K562 (cell line): ENCODE data around the gene TTC13. TPM values are rescaled to one million over a fixed set of nuclear protein-coding genes. Genes with fewer than 3 reads are reported as not detected.
A peak's percentile ranks its signal among the peaks of the same experiment; 100 is the strongest.

Experiments
- ATAC-seq: fragments of 200-7000 bp; cut with Tn5 transposase; 3 replicates; pipeline ENCODE4 v1.9.1; 2020; ENCODE audit warnings: moderate library complexity
- BruUV-seq: library from RNA; stranded (reverse); fragments of 400-500 nt; replicated peaks from 2 replicates; lab custom pipeline; 2021; lab: Mats Ljungman, UMichigan
- CTCF ChIA-PET: fragments of 300-600 bp; formaldehyde crosslinking; extraction: SDS; loops from one replicate; lab custom pipeline; 2021; ENCODE audit warnings: low intra/inter-chr PET ratio; lab: Yijun Ruan, JAX
- POLR2A ChIA-PET: fragments of 300-600, 350-650 bp; sonication (Branson Sonifier 250); formaldehyde crosslinking; extraction: SDS; loops from one replicate; lab custom pipeline; 2021; ENCODE audit warnings: antibody characterized with exemption, inconsistent platforms; lab: Yijun Ruan, JAX
- DNase-seq, 4 experiments: peaks; one replicate each; pipeline versions ENCODE4 v3.0.0 to v3.0.0-alpha.2; 2011 to 2018; ENCODE audit warnings: low spot score in 3 of 4, mixed read lengths in 3 of 4; ENCODE audit errors: extremely low read depth in 1 of 4
- FAIRE-seq: peaks from 2 replicates; lab custom pipeline; 2011; peaks lifted over from hg19 to GRCh38; lab: Jason Lieb, UNC
- H2AFZ ChIP-seq: 2 replicates; pipeline ENCODE4 v1.6.0; 2011; ENCODE audit warnings: low read depth, low read length, control low read depth, inconsistent platforms
- H3K27ac ChIP-seq: fragments of 200-600 bp; 3 replicates; pipeline ENCODE4 v1.8.0; 2011; ENCODE audit warnings: low read depth, mild to moderate bottlenecking, control low read depth, inconsistent platforms, low read length, moderate library complexity, mixed read lengths; ENCODE audit errors: extremely low read depth
- H3K27me3 ChIP-seq, 2 experiments: fragments of 300-600 bp in 1 of 2; 2 replicates in 1 of 2; 3 replicates in 1 of 2; pipeline versions ENCODE4 v1.6.0 to v1.8.0; 2011; ENCODE audit warnings: inconsistent platforms in 2 of 2, low read length in 2 of 2, mild to moderate bottlenecking in 1 of 2, mixed read lengths in 1 of 2, moderate library complexity in 1 of 2; ENCODE audit not compliant: control insufficient read depth in 2 of 2, insufficient read depth in 2 of 2
- H3K36me3 ChIP-seq: fragments of 300-600 bp; 3 replicates; pipeline ENCODE4 v1.8.0; 2011; ENCODE audit warnings: mild to moderate bottlenecking, low read length, inconsistent platforms; ENCODE audit not compliant: control insufficient read depth, insufficient read depth
- H3K4me1 ChIP-seq, 2 experiments: fragments of 200-600 bp in 1 of 2; replicated peaks in 1 of 2; 2 replicates in 1 of 2; 3 replicates in 1 of 2; pipeline versions ENCODE4 v1.5.1 to v1.8.0; 2011; ENCODE audit warnings: inconsistent platforms in 2 of 2, low read length in 2 of 2, mild to moderate bottlenecking in 1 of 2, mixed read lengths in 1 of 2, moderate library complexity in 1 of 2; ENCODE audit not compliant: control insufficient read depth in 2 of 2, insufficient read depth in 2 of 2
- H3K4me2 ChIP-seq: 2 replicates; pipeline ENCODE4 v1.6.1; 2011; ENCODE audit warnings: low read length, control low read depth, inconsistent platforms, mixed read lengths; ENCODE audit not compliant: insufficient read depth
- H3K4me3 ChIP-seq: fragments of 200-600 bp; sonication (generic), shearing (Covaris generic); 2 replicates; pipeline ENCODE4 v1.5.1; 2016; ENCODE audit warnings: control low read depth, inconsistent platforms
- H3K79me2 ChIP-seq: fragments of 200-600 bp; 3 replicates; pipeline ENCODE4 v1.8.0; 2011; ENCODE audit warnings: low read length, inconsistent platforms; ENCODE audit not compliant: control insufficient read depth, insufficient read depth
- H3K9ac ChIP-seq, 2 experiments: 2 replicates each; pipeline versions ENCODE4 v1.6.0 to v1.6.1; 2011; ENCODE audit warnings: low read depth in 2 of 2, low read length in 2 of 2, control low read depth in 1 of 2, inconsistent platforms in 1 of 2, mild to moderate bottlenecking in 1 of 2, mixed read lengths in 1 of 2; ENCODE audit not compliant: insufficient read depth in 1 of 2
- H3K9me1 ChIP-seq: one replicate; pipeline ENCODE4 v1.6.0; 2011; ENCODE audit warnings: inconsistent platforms, mild to moderate bottlenecking, low read length, moderate library complexity; ENCODE audit not compliant: control insufficient read depth, insufficient read depth
- H3K9me3 ChIP-seq: replicated peaks from 2 replicates; pipeline ENCODE4 v1.5.1; 2011; ENCODE audit warnings: low read depth, low read length, inconsistent platforms; ENCODE audit not compliant: control insufficient read depth, insufficient read depth
- H4K20me1 ChIP-seq: replicated peaks from 2 replicates; pipeline ENCODE4 v1.6.1; 2011; ENCODE audit warnings: low read length, inconsistent platforms, mixed read lengths; ENCODE audit not compliant: control insufficient read depth, insufficient read depth
- ADNP ChIP-seq: fragments of 200-800 bp; sonication (Bioruptor generic); IDR thresholded peaks from 2 replicates; pipeline ENCODE4 v1.6.1; 2016; ENCODE audit warnings: missing genetic modification characterization, missing compliant biosample characterization
- ATF7 ChIP-seq: fragments of 450-650 bp; IDR thresholded peaks from 2 replicates; pipeline ENCODE4 v1.7.1; 2014; ENCODE audit warnings: mild to moderate bottlenecking, moderate library complexity
- CHD2 ChIP-seq: IDR thresholded peaks from 2 replicates; pipeline ENCODE4 v1.6.1; 2011; ENCODE audit warnings: low read depth, low read length
- DIDO1 ChIP-seq: fragments of 450-650 bp; IDR thresholded peaks from 2 replicates; pipeline ENCODE4 v1.6.1; 2016; ENCODE audit warnings: low read depth, missing biosample characterization, missing genetic modification characterization
- ELF4 ChIP-seq: fragments of 450-650 bp; formaldehyde crosslinking; IDR thresholded peaks from 2 replicates; pipeline ENCODE4 v1.4.0; 2022; ENCODE audit warnings: missing genetic modification characterization
- GATAD2A ChIP-seq: fragments of 450-650 bp; IDR thresholded peaks from 2 replicates; pipeline ENCODE4 v1.6.1; 2017
- KDM1A ChIP-seq, 2 experiments: fragments of 450-650 bp; IDR thresholded peaks; 2 replicates each; pipeline ENCODE4 v1.6.1; 2016; ENCODE audit warnings: mild to moderate bottlenecking in 2 of 2
- SAP30 ChIP-seq: fragments of 200-600 bp; sonication (generic); IDR thresholded peaks from 2 replicates; pipeline ENCODE4 v1.6.1; 2012; ENCODE audit warnings: borderline replicate concordance, low read depth, mild to moderate bottlenecking, moderate library complexity, low read length, control low read depth, inconsistent platforms; ENCODE audit not compliant: insufficient read depth, poor library complexity, severe bottlenecking
- SP1 ChIP-seq: sonication (generic); formaldehyde crosslinking; IDR thresholded peaks from 2 replicates; pipeline ENCODE4 v1.8.1; 2022; ENCODE audit warnings: mild to moderate bottlenecking, missing genetic modification reagents
- TOE1 ChIP-seq, 2 experiments: fragments of 450-650 bp in 1 of 2; sonication (generic) in 1 of 2; formaldehyde crosslinking in 1 of 2; IDR thresholded peaks; 2 replicates each; pipeline versions ENCODE4 v1.7.1 to v1.8.0; 2016 to 2022; ENCODE audit warnings: borderline replicate concordance in 2 of 2, mild to moderate bottlenecking in 2 of 2, antibody characterized with exemption in 1 of 2, inconsistent platforms in 1 of 2, low read depth in 1 of 2, missing genetic modification reagents in 1 of 2, moderate library complexity in 1 of 2
- ZNF133 ChIP-seq: fragments of 250-450 bp; sonication (Bioruptor Pico); IDR thresholded peaks from 2 replicates; pipeline ENCODE4 v1.4.0; 2020; ENCODE audit warnings: mild to moderate bottlenecking
- ZNF146 ChIP-seq: IDR thresholded peaks from one replicate; pipeline ENCODE4 v1.6.1; 2018; ENCODE audit warnings: missing compliant biosample characterization; ENCODE audit not compliant: unreplicated experiment
- ZNF175 ChIP-seq: fragments of 200-800 bp; sonication (Bioruptor generic); IDR thresholded peaks from 2 replicates; pipeline ENCODE4 v1.6.1; 2016; ENCODE audit warnings: low read depth, mild to moderate bottlenecking, missing genetic modification characterization, missing compliant biosample characterization
- WGBS: fragments of 100-300 bp; shearing (Covaris generic); methylation state at CpG from one replicate; pipeline ENCODE4 v1.1.6; 2016; ENCODE audit warnings: low coverage, mixed read lengths; ENCODE audit not compliant: insufficient coverage; ENCODE audit errors: missing lambda C conversion rate; 5-methylcytosine and 5-hydroxymethylcytosine counted together
- in situ Hi-C: fragments of 300-500 bp; cut with MboI; formaldehyde crosslinking; loops from 4 replicates; pipeline ENCODE4 v1.15.0; 2018; ENCODE audit warnings: inconsistent platforms, mixed read lengths
- intact Hi-C: fragments of 100-400 bp; cut with micrococcal nuclease; formaldehyde crosslinking; loops from 2 replicates; pipeline ENCODE4 v1.14.2; 2022
- polyA plus RNA-seq, 8 experiments: library from polyadenylated mRNA; depleted of rRNA in 4 of 8; stranded (reverse) in 5 of 8; unstranded in 3 of 8; fragments of >200 nt; fragmentation: Nextera tagmentation in 2 of 8; fragmentation: Illumina TruSeq in 1 of 8; extraction: Ambion mirVana in 2 of 8; extraction: Trizol in 1 of 8; gene quantifications; 2 replicates each; pipeline versions ENCODE4 v1.2.1 to v1.2.3, GENCODE V29; 2011 to 2014; ENCODE audit warnings: inconsistent platforms in 1 of 8, missing spikeins in 1 of 8
- total RNA-seq, 7 experiments: library from RNA; depleted of rRNA in 6 of 7; stranded (reverse); fragments of >200 nt in 6 of 7; fragmentation: Illumina TruSeq in 2 of 7; extraction: Trizol in 2 of 7; gene quantifications; 2 replicates each; pipeline versions ENCODE4 v1.2.1 to v1.2.3, GENCODE V29; 2011 to 2021; ENCODE audit warnings: low replicate concordance in 1 of 7
- TF ChIP-seq, protein P1 (sequence below): sonication (generic); formaldehyde crosslinking; IDR thresholded peaks from 2 replicates; pipeline ENCODE4 v1.8.1; 2023; ENCODE audit warnings: mild to moderate bottlenecking, missing genetic modification reagents

The TTC13 gene
- total and polyA plus RNA-seq, 9 of the 15 experiments (the other 6 are each of a cell fraction or from before 2014, with no cell fraction given) = 1.7 to 13.8 (median 9.6) TPM

DNA sequence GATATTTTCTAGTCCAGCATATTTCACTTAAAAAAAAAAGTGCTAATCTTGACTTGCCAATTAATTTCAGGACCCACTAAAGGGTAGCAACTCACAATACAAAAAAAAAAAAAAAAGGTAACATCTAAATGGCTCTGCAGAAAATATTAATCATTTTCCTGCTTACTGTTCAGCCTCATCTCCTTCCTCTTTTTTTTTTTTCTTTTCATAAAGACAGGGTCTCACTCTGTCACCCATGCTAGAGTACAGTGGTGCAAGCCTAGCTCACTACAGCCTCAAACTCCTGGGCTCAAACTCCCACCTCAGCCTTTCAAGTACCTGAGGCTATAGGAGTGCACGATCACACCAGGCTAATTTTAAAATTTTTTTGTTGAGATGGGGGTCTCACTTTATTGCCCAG lies 30.4 kb downstream of the TTC13 start:
- H2AFZ ChIP-seq = no peak overlapping the region
- 7% methylated on average over 1 of the region's 1 CpG for WGBS
- H3K9ac ChIP-seq = no peak overlapping the region
- no peaks in the 10 kb centered on the region for H3K4me1 ChIP-seq
- intact Hi-C loops = no loop called here
- no peaks in the 10 kb centered on the region for H3K79me2 ChIP-seq
- BruUV-seq = no TSS peak
- ChIA-PET POLR2A (interaction anchor here (0.5 to 0.8 kb wide), 2 partner anchors 17 to 19 kb away, joined by 3 read pairs; no protein-coding TSS in a partner anchor), CTCF (no interaction called here)
- TF ChIP-seq ZNF175 (no peak), ZNF133 (CRISPR knock-in tag) (no peak)
- no peaks in the 10 kb centered on the region for H3K27me3 ChIP-seq
- DNase-seq (no peak), ATAC-seq (no peak), FAIRE-seq (no peak)
- H3K9me1 ChIP-seq = no peaks in the 10 kb centered on the region
- no peaks in the 10 kb centered on the region for H4K20me1 ChIP-seq
- H3K4me3 ChIP-seq = no peak overlapping the region
- H3K36me3 ChIP-seq = no peaks in the 10 kb centered on the region
- no peak overlapping the region for H3K27ac ChIP-seq
- no peaks in the 10 kb centered on the region for H3K9me3 ChIP-seq
- in situ Hi-C loops = no loop called here
- no peak overlapping the region for H3K4me2 ChIP-seq

DNA sequence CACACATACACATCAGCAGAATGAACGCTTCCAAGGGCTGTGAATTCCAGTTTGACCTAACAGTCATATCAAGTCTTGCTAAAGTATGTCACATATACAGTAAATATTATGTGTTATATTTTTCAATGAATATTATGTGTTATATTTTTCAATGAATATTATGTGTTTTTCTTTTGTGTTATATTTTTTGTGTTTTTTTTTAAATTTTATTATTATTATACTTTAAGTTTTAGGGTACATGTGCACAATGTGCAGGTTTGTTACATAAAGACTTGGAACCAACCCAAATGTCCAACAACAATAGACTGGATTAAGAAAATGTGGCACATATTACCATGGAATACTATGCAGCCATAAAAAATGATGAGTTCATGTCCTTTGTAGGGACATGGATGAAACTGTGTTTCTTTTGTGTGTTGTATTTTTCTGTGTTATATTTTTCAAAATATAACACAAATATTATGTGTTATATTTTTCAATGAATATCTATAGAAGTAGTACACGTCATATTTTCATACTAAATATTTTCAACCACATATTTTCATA lies 35.5 kb downstream of the TTC13 start:
- FAIRE-seq (no peak), DNase-seq (no peak), ATAC-seq (no peak)
- H3K36me3 ChIP-seq = no peaks in the 10 kb centered on the region
- no peaks in the 10 kb centered on the region for H3K79me2 ChIP-seq
- no peaks in the 10 kb centered on the region for H3K9me3 ChIP-seq
- H2AFZ ChIP-seq = no peak overlapping the region
- no peak overlapping the region for H3K4me2 ChIP-seq
- H3K27me3 ChIP-seq = no peaks in the 10 kb centered on the region
- H3K9me1 ChIP-seq = no peaks in the 10 kb centered on the region
- POLR2A ChIA-PET = no interaction called here
- no peaks in the 10 kb centered on the region for H4K20me1 ChIP-seq
- 80% methylated on average over 2 of the region's 2 CpGs for WGBS
- CTCF ChIA-PET = no interaction called here
- no TSS peak for BruUV-seq
- no peaks in the 10 kb centered on the region for H3K4me1 ChIP-seq
- H3K9ac ChIP-seq = no peak overlapping the region
- in situ Hi-C loops = no loop called here
- intact Hi-C loops = no loop called here
- H3K4me3 ChIP-seq = no peak overlapping the region
- H3K27ac ChIP-seq = no peak overlapping the region
- TF ChIP-seq SAP30 (no peak), ZNF146 (peak; percentile 97), GATAD2A (no peak), ATF7 (no peak), ADNP (peak; percentile 28; the same call in 1 of the 2 replicates), DIDO1 (tag) (no peak), CHD2 (no peak), ELF4 (CRISPR knock-in tag) (no peak), TOE1 (IDR thresholded peaks at IDR 0.05; ENCODE audit: borderline replicate concordance) (no peak), TOE1 (CRISPR knock-in tag; IDR thresholded peaks at IDR 0.05; ENCODE audit: borderline replicate concordance, low read depth) (no peak), KDM1A (IDR thresholded peaks at IDR 0.05) (0 out of 4 replicates have a peak, but pooled peaks of 1 of the 2 experiments have one; percentile 23), SP1 (no peak)
- TF ChIP-seq, protein P1, sequence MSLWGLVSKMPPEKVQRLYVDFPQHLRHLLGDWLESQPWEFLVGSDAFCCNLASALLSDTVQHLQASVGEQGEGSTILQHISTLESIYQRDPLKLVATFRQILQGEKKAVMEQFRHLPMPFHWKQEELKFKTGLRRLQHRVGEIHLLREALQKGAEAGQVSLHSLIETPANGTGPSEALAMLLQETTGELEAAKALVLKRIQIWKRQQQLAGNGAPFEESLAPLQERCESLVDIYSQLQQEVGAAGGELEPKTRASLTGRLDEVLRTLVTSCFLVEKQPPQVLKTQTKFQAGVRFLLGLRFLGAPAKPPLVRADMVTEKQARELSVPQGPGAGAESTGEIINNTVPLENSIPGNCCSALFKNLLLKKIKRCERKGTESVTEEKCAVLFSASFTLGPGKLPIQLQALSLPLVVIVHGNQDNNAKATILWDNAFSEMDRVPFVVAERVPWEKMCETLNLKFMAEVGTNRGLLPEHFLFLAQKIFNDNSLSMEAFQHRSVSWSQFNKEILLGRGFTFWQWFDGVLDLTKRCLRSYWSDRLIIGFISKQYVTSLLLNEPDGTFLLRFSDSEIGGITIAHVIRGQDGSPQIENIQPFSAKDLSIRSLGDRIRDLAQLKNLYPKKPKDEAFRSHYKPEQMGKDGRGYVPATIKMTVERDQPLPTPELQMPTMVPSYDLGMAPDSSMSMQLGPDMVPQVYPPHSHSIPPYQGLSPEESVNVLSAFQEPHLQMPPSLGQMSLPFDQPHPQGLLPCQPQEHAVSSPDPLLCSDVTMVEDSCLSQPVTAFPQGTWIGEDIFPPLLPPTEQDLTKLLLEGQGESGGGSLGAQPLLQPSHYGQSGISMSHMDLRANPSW (CRISPR knock-in tag) = no peak
